Fibroblast of the aortic adventitia (primary cell): ENCODE measurements around the gene TRAPPC6A. TPM values are rescaled to one million over a fixed set of nuclear protein-coding genes. Genes with fewer than 3 reads are reported as not detected.

Experiments used
- DNase-seq: peaks from one replicate; pipeline ENCODE4 v3.0.0-alpha.2; 2010; ENCODE audit warnings: low read depth
- H3K4me3 ChIP-seq: 2 replicates; pipeline ENCODE4 v1.5.1; 2011; ENCODE audit warnings: low read depth, mild to moderate bottlenecking, control low read depth, low read length, moderate library complexity
- total RNA-seq: library from RNA; depleted of rRNA; stranded (reverse); fragments of >200 nt; gene quantifications from 2 replicates; pipeline ENCODE4 v1.2.3, GENCODE V29; 2012; ENCODE audit warnings: low replicate concordance
- TF ChIP-seq, protein P1 (sequence below): IDR thresholded peaks from 2 replicates; pipeline ENCODE4 v1.5.1; 2011; ENCODE audit warnings: mild to moderate bottlenecking, low read length, control low read depth, inconsistent platforms; ENCODE audit not compliant: insufficient read depth

Gene TRAPPC6A
- total RNA-seq, 1 donor = 6.9 TPM

- no peak overlapping the region for H3K4me3 ChIP-seq
- TF ChIP-seq, protein P1, sequence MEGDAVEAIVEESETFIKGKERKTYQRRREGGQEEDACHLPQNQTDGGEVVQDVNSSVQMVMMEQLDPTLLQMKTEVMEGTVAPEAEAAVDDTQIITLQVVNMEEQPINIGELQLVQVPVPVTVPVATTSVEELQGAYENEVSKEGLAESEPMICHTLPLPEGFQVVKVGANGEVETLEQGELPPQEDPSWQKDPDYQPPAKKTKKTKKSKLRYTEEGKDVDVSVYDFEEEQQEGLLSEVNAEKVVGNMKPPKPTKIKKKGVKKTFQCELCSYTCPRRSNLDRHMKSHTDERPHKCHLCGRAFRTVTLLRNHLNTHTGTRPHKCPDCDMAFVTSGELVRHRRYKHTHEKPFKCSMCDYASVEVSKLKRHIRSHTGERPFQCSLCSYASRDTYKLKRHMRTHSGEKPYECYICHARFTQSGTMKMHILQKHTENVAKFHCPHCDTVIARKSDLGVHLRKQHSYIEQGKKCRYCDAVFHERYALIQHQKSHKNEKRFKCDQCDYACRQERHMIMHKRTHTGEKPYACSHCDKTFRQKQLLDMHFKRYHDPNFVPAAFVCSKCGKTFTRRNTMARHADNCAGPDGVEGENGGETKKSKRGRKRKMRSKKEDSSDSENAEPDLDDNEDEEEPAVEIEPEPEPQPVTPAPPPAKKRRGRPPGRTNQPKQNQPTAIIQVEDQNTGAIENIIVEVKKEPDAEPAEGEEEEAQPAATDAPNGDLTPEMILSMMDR = no peak
- no peak for DNase-seq
Observed at GRCh38 chr19:45128806-45129205, 49.2 kb downstream of the TRAPPC6A start.

GRCh38 chr19:45128146-45128545 lies 49.9 kb downstream of the TRAPPC6A start:
- TF ChIP-seq, protein P1 = no peak
- no peak for DNase-seq
- H3K4me3 ChIP-seq = no peak overlapping the region

DNA sequence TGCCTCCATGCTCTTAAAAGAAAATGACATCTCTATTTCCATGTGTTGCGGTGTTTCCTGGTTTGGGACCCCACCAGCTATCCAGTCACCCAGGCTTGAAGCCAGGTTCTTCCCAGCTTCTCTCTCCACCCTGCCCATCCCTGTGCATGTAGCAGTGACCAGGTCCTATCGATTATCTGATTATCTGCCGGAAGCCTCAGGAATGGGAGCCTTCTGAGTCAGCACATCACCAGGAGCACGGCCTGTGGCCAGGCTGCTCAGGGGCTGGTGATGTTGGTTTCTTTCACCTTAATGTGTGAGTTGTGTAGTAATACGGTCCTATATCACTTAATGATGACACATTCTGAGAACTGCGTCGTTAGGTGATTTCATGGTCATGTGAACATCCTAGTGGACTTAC lies 51.4 kb downstream of the TRAPPC6A start:
- no peak for DNase-seq
- TF ChIP-seq, protein P1 = no peak

DNA sequence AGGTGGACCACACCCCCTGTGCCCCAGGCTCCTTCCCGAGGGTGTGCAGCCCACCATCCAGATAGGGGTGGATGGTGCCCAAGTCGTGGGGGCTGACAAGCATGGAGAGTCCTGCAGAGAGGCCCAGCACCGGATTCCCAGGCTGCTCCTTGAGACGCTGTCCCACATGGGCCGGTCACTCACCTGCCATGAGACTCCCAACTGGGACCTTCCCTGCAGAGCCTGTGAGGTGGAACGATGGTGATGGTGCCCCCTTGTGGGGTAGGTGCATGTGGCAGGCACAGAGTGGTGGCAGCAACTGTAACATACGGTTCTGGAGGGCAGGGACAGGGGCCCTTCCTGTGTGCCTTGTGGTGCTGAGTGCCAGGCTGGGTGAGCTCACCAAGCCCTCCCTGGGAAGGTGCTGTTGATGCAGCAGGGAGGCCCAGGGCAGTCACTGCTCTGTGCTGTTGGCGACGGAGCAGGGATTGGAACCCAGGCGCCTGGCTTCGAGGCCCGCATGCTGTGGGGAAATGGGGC lies 52.0 kb downstream of the TRAPPC6A start:
- H3K4me3 ChIP-seq = no peak overlapping the region
- TF ChIP-seq, protein P1 = peak; percentile 78
- DNase-seq = peak; percentile 42

More for the DNA sequence above, 51.4 kb downstream of the TRAPPC6A start:
- H3K4me3 ChIP-seq = no peak overlapping the region

DNA sequence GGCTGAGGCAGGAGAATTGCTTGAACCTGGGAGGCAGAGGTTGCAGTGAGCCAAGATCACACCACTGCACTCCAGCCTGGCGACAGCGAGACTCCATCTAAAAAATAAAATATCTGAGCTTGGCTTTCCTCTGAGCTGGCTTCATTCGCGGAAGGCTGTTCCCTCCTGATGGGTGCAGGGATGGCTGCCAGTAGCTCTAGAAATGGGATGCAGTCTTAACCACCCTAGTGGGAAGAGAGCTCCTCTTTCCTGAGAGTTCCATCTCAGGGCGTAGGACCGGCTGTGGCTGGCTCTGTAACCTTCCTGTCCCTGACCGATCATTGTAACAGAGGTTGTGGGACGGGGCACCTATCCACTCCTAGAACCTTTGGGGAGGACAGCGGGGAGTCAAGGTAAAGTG lies 52.7 kb downstream of the TRAPPC6A start:
- TF ChIP-seq, protein P1 = no peak

GRCh38 chr19:45124021-45124420 lies 54.0 kb downstream of the TRAPPC6A start:
- TF ChIP-seq, protein P1 = no peak
- DNase-seq = no peak
- H3K4me3 ChIP-seq = no peak overlapping the region

More for the DNA sequence above, 52.7 kb downstream of the TRAPPC6A start:
- H3K4me3 ChIP-seq = no peak overlapping the region
- DNase-seq = no peak

DNA sequence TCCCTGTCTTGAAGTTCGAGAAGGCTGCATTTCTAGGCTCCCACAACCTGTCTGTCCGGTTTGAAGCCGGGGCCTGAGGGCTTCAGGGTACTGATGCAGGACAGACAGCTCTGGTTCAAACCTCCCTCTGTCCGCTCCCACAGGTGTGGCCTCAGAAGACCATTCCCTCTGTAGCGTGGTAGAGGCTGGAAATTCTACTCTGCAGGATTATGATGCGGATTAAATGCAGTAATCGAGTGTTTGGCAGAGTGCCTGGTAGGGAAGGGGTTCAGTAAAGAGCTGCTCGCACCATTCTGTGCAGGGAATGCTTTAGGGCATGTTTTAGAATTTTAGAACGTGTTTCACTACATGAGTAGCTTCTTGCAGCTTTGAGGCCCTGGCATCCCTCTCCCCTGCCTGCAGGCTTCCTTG lies 54.6 kb downstream of the TRAPPC6A start:
- H3K4me3 ChIP-seq = no peak overlapping the region
- DNase-seq = no peak
- TF ChIP-seq, protein P1 = no peak
